SH-SY5Y (cell line): ENCODE results near the gene CASQ1.

Source experiments
- GATA2 ChIP-seq: IDR thresholded peaks from 2 replicates; pipeline ENCODE4 v1.6.1; 2011; ENCODE audit warnings: mild to moderate bottlenecking, low read depth, low read length
- GATA3 ChIP-seq: IDR thresholded peaks from 2 replicates; pipeline ENCODE4 v1.6.1; 2011; ENCODE audit warnings: low read depth, mild to moderate bottlenecking, low read length, moderate library complexity

The CASQ1 gene

DNA sequence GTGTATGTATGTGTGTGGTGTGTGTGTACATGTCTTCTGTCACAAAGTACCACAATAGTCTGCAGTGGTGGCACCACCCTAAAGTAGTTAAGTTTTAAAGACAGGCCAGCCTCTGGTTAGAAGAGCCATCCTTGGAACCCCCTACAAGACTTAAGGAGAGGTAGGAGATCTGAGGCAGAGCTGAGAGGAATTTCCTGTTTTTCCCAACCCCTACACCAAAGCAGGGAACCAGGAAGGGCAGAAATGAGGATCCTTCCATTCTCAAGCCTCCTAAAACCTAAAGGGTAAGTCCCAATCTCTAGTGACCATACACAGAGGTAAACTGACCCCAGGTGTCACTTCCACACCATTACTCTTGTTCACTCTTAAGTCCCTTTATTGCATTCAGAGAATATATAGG is 25.9 kb downstream of the CASQ1 start:
- TF ChIP-seq GATA2 (no peak), GATA3 (no peak)

DNA sequence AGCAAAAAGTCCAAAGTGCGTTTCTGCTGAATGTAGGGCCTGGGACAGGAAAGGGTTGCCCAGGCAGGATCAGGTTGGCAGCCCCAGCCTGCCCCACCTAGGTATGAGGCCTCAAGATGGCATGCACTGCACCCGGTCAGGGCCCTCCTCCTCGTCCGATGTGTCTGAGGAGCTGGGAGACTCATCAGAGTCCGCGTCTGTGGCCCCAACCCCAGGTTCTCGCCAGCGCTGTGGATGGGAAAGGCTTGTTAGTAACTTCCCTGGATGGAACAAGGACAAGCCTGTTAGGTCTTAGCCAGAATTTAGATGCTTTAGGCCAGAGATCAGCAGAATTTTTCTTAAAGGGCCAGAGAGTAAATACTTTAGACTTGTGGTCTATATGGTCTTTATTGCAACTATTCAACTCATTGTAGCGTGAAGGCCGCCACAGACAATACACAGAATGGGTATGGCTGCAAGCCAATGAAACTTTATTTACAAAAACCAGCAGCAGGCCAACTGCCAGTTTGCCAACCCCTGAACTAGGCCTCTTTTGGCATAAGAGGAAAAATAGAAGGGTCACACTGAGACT is 27.2 kb downstream of the CASQ1 start:
- TF ChIP-seq GATA2 = no peak
- TF ChIP-seq GATA3 = no peak

DNA sequence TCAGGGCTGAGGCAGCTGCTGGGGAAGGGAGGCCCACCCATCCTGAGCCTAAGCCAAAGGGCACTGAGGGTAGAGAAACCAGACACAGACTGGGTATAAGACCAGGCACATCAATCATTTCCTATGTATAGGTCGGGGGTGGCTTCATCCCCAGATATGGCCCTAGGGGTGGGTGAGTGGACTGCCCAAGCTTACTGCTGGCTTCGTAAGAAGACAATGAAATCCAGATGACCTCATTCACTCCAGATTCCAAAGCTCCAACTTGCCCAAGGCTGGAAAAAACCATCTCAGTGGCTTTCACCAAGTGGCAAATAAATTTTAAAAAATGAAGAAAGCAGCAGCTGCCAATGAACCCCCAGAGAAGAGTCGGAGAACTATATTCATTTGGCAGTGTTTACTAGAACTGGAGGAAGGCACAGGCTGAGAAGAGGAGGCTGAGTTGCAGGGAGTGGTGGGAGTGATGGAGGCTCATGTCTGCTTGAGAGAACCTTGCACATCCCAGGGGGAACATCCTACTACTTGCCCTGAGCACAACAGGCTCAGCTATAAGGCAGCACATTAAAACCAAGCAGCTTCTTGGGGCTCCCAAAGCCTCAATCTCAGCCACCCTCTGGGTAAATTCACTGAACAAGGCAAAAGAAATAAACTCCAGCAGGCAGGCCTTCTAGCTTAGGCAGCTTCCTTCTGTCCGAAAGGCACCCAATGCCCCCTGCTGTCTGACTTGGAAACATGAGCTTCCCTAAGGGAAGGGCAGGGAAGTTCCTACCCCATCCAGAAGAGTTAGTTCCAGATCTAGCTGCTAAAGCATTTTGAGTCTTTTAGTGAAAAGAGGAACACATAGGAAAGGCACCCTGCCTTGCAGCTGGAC is 28.9 kb downstream of the CASQ1 start:
- TF ChIP-seq GATA2 (no peak), GATA3 (no peak)

DNA sequence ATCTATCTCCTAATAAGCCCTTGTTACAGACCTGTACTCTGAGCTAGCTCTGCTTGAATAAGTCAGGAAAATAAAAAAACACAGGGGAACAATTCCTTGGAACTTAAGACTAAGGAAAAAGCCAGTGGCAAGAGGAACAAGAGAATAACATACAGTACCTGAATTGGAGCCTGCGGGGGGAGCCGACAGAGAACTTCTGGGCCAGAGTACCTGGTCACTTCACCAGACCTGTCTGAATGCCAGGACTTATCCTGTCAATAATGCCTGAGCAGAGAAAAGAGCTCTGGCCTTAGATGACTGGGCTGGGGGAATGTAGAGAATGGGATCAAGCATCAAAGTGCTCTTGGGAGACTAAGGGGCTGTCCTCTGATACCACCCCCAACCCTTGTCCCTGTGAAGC is 29.9 kb downstream of the CASQ1 start:
- TF ChIP-seq GATA3 = no peak
- no peak for TF ChIP-seq GATA2

DNA sequence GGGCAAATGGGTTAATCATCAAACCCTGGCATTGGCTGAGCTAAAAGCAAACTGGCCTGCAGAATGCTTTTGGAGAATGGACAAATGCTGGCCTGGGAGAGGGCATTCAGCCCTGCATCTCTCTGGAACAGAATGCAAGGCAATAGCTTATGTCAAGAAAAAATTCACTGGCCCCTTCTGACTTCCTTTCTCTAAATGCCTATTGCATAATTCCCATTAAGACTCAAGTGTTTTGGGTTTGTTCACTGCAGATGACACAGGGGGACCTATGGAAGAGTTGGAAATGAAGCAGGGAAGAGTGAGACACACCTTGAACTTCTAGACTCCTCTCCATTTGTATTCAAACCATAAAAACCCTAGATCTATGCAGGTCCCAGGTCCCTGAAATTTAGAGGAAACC is 30.7 kb downstream of the CASQ1 start:
- no peak for TF ChIP-seq GATA2
- TF ChIP-seq GATA3 = no peak

DNA sequence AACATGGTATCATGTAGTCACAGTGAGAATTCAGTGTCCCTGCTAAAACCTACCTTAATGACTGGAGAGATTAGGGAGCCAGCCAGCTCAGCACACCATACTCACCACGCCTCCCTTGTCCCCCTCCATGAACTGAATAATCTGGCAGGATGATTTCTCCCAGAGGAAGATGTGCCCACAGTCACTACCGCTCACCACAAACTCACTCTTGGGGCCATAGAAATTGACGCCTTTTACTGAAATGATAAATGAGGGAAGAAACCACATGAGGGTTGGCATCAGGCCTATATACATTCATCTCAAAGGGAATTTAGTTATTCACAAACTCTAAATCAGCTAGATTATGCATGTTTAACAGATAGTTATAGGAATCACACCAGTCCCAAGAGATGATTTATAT is 32.2 kb downstream of the CASQ1 start:
- no peak for TF ChIP-seq GATA2
- no peak for TF ChIP-seq GATA3

DNA sequence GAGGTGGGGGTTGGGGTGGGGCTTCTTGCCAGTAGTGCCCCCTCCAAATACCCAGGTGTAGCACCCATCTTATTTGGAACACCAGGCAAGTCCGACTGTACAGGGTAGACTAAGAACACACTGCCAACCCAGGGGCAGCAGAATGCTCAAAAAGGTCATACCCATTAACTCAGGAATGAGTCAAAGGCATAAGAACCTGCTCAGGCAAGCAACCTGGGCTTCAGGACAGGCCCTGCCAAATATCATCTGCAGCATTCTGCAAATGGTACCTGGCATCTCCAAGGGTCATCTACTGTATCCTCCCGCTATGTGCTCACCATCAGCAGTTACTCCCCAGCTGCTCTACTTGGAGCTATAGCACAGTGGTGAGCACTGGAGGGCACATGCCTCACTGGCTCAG is 34.2 kb downstream of the CASQ1 start:
- TF ChIP-seq GATA3 (no peak), GATA2 (no peak)

DNA sequence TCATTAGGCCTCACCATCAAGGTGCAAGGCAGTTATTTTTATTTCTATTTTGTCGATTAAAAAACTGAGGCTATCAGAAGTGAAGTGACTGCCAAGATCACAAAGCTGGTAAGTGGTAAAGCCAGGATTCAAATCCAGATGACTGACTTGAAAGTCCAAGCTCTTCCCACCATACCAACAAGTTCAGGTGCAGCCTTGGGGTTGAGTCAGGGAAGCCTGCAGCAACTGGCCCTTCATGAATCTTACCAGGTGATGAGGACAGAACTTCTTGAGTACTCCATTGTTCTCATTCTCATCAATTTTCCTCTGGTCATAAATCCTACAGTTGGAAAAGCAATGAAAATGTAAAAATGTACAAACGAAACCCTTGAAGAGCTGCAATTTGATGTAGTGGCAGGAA is 35.0 kb downstream of the CASQ1 start:
- TF ChIP-seq GATA3 (no peak), GATA2 (no peak)

DNA sequence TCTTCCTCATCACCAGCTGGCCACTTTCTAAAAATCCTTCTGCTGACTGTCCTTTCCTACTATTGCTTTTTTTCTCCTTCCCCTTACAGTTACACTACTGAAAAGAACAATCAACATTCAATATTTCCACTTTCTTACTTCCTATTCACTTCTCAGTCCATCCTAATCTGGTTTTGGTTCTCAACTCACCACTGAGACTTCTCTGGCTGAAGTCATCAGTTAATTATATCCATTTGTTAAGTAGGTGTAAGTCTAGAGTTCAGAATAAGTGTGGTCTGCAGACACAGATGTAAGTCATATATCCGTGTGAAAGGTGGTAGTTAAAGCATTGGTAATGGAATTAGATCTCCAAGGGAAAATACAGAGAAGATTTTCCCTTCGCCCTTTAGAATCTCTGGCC is 36.2 kb downstream of the CASQ1 start:
- no peak for TF ChIP-seq GATA2
- no peak for TF ChIP-seq GATA3

DNA sequence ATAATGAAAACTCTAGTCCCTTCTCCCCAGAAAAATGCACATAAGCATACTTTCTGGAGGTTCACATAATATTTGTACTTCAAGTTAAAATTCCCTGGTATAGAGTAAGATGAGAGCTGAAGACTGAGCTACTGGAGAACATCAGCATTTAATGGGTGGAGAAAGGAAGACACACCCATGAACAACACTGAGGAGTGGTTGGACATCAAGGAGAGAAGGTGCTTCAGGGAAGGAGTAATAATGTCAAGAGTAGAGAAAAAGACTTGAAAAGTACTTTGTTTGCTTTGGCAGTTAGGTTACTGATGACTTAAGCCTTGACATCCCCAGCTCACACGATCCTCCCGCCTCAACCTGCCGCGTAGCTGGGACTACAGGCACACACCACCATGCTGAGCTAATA is 36.7 kb downstream of the CASQ1 start:
- TF ChIP-seq GATA3 (no peak), GATA2 (no peak)

DNA sequence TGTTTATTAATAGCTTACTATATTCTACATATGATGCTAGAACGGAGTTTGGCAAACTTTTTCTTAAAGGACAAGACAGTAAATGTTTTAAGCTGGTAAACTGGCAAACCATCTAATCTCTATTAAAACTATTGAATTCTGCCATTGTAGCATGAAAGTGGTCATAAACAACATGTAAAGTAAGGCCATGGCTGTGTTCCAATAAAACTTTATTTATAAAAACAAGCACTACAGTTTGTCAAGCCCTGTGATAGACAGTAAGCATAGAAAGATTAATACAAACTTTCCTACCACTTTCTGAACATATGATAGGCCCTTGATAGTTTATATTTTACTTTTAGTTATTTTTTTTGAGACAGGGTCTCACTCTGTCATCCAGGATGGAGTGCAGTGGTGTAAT is 37.2 kb downstream of the CASQ1 start:
- TF ChIP-seq GATA2 (no peak), GATA3 (no peak)

DNA sequence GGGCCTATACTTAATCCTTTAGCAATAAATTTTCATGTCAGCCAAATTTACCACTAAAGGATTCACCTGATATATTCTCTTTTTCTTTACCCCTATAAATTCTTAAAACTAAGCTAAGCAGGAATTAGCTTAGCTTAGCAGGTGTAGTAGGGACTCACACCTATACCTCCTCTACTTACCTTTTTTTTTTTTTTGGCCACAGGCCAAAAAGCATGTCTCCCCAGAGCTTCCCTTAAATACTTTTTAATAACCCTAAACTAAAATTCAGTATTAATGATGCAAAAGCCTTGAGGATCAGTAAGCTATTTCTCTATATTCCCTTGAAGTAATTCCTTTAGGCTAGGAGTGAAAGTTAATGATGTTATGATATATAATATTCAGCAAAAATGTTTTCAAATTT is 38.1 kb downstream of the CASQ1 start:
- TF ChIP-seq GATA2 (no peak), GATA3 (no peak)

DNA sequence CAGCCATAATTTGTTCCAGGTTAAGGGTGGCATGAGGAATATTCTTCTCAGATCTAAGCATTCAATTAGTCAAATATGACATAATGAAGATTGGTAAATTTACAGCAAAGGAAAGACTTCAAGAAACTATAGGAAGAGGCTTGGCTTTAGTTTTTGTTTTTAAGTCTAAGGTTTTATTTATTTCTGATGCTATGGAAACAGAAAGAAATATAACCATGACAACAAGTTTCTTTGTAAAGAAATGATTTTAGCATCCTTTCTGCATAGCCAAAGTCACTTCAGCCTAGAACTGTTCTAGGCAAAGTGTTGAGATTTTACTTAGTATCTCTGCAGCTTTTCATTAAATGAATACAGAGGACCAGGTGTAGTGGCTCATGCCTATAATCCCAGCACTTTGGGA is 42.5 kb downstream of the CASQ1 start:
- no peak for TF ChIP-seq GATA3

DNA sequence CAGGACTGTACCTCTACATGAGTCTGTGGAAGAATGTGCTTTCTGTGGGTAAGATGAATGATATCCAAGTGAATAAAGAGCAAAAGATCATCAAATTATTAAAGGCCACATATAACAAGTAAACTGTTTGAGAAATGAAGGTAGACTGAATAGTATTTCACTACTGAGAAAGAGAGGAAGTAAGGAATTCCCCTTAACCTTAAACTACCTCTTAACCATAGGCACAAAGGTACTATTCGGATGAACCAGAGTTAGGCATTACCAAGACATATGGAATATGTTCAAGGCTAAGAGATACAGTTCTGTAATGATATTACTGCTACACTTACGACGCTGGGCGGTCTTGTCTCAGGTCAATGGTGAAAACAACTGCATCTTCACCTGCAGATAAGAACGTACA is 46.4 kb downstream of the CASQ1 start:
- TF ChIP-seq GATA3 (no peak), GATA2 (no peak)

DNA sequence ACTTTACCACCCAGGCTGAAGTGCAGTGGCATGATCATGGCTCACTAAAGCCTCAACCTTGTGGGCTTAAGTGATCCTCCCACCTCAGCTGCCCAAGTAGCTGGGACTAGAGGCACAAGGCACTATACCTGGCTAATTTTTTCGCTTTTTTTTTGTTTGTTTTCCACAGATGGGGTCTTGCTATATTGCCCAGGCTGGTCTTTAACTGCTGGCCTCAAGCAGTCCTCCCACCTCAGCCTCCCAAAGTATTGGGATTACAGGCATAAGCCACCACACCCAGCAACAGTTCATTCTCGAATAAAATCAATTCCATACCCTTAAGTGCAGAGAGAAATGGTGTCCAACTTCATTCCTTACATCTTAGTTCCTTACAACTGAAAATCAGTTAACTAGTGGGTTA is 47.2 kb downstream of the CASQ1 start:
- TF ChIP-seq GATA2 (no peak), GATA3 (no peak)

DNA sequence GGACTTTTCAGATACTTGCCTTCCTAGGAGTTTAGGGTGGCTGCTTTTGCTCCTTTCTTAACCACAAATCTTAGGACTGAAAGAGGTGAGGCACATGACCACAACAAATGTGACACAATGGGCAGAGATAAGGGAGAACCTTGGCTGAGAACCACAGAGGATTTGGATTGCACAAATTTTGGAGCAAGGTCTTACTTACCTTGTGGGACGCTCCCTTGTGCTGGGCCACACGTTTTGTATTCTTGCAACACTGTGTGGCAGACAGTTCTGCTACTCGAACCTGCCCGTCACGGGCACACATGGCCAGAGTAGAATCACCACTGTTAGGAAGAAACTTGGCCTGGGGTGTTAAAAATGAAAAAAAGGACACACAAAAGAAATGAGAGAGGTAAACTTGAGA is 48.0 kb downstream of the CASQ1 start:
- TF ChIP-seq GATA2 = no peak
- TF ChIP-seq GATA3 = no peak
